GM18873 (cell line): ENCODE data around the gene STK26.
"Not testable (repeated sequence)": the region's sequence is repeated elsewhere in the genome, so short reads cannot be mapped to it uniquely, and the experiment has no call there.

Source experiments
- ATAC-seq: cut with Tn5 transposase; IDR thresholded peaks from one replicate; pipeline ENCODE4 v1.9.1; 2021; ENCODE audit warnings: mild to moderate bottlenecking, moderate library complexity, moderate number of reproducible peaks; ENCODE audit not compliant: unreplicated experiment, low FRiP score

STK26 gene

GRCh38 chrX:132034648-132035047 lies 11.5 kb downstream of the STK26 start:
- ATAC-seq, result peak; percentile 46

- ATAC-seq, result no peak
Measured at GRCh38 chrX:132037479-132037993, 14.4 kb downstream of the STK26 start.

- no peak for ATAC-seq
Measured at GRCh38 chrX:132040066-132040465, 17.0 kb downstream of the STK26 start.

GRCh38 chrX:132041015-132041414 lies 17.9 kb downstream of the STK26 start:
- no peak for ATAC-seq

GRCh38 chrX:132043977-132044376 lies 20.9 kb downstream of the STK26 start:
- no peak for ATAC-seq

DNA sequence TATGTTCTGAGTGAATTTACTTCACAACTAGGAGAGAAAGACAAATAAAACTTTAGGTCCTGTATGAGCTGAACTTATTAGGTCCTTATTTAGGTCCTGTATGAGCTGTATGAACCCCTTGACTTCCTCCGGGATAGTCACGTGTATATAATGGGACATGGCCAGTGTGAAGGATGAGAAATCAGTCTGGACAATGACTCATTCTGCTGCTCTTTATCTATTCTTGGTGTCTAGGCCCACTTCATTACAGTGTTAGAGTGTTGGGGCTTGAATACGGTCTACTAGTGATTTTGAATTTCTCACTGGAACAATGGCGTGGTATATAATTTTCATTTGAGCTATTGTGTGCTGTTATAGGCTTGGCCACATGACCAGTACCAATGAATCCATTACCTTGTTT lies 21.9 kb downstream of the STK26 start:
- ATAC-seq, result no peak

DNA sequence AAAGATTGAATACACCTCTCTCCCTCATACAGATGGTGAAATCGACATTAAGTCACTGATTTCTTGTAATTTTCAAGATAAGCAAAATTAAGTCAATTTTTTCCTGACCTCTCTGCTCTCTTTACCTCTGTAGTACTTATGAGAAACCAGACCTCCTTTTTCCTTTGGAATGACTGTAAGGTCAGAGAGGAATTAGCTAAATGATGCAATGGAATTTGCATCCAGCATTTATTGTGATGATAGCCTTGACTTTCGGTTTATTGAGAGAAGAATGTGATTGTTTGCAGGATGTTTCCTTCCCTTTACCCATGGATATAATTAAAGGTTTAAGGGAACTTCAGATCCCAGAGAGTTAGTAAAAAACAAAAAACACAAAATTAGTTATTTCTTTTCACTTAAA lies 22.4 kb downstream of the STK26 start:
- no peak for ATAC-seq

GRCh38 chrX:132046533-132046932 lies 23.4 kb downstream of the STK26 start:
- ATAC-seq, result no peak

GRCh38 chrX:132051778-132052177 lies 28.7 kb downstream of the STK26 start:
- ATAC-seq, result not testable (repeated sequence)

GRCh38 chrX:132058050-132058449 lies 34.9 kb downstream of the STK26 start:
- no peak for ATAC-seq

DNA sequence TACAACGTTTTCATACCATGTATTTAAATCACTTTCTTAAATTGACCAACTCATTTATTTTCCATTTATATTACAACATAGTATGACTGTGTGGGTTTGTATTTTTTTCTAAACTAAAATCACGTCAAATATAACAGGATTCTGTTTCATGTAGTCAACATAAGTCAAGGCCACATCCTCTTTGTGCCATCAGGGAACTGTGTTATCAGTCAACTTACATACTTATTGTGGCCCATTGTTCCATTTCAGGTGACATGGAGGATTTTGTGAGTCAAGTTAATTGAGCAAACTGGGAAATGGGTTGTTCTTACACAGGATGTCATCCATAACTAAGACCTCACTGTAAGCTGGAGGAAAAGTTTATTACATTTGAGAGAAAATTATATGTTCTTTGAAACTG lies 35.9 kb downstream of the STK26 start:
- ATAC-seq, result no peak

DNA sequence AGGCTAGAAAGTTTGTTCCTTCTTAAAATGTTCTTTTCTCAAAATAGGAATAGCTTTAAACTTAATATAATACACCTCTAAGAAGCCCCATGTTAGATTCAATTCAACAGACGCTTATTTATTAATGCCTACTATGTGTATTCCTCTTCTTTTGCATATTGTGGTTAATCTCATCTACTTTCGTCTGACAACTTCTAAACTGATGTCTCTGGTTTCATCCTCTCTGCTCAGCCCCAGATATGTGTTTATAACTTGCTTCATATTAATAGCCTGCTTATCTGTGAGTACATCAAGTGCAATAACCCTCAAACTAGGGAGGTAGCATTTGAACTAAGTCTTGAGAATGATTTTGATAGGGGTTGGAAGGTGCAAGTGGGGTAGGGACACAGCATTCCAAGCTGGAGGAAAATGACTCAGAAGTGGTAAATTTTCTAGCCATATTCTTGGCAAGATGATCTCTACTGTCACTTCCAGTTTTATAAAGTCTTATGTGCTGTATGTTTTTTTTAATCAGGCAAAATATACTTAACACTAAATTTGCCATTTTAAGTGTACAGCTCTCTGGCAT lies 37.0 kb downstream of the STK26 start:
- ATAC-seq, result no peak

GRCh38 chrX:132063334-132063733 lies 40.2 kb downstream of the STK26 start:
- no peak for ATAC-seq

- ATAC-seq, result no peak
Measured at GRCh38 chrX:132063862-132064261, 40.8 kb downstream of the STK26 start.

DNA sequence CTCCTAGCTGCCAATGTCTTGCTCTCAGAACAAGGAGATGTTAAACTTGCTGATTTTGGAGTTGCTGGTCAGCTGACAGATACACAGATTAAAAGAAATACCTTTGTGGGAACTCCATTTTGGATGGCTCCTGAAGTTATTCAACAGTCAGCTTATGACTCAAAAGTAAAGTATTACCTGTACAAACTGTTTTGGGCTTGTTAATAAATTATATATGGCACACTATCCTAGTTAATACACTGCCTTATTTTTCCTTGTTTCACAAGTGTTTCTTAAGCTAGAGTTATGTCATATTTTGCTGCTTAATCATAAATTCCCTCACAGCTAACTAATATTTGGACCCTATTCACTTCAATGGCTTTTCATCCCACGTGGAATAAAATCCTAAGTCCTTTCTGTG lies 45.3 kb downstream of the STK26 start:
- ATAC-seq, result no peak

DNA sequence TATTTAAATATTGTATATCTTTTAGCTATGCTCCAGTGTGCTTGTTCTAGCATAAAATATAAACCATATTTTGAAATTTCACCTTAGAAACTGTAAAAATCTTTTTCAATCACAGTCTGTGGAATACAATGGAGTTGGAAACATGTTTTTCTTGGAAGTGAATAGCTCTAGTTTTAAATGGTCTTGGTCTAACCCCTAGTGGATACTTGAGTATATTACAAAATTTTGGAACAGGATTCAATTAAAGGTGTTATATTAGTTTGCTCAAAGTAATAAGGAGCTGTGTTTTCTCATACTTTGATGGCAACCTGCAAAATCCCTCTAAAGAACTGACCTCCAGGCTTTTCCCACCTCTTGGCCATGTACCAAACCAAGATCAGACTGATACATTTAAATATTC lies 48.2 kb downstream of the STK26 start:
- no peak for ATAC-seq

DNA sequence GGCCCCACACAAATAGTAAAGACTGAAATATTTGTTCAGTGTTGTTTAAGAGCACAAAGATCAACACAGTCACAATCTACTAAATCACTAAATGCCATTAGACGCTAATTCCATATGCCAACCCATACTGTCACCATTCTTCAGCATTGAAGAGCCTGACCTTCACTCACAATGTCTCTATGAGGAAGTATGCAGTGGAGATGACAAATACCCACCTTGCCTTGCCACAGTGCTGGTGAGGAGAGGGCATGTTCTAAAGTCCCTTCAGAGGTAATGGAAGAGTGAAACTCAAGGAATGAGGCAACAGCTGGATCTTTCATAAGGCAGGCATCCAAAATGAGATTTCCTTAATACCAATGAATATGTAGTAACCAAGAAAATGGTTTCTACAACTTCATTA lies 54.3 kb downstream of the STK26 start:
- ATAC-seq, result no peak

- ATAC-seq, result no peak
Measured at GRCh38 chrX:132077912-132078311, 54.8 kb downstream of the STK26 start.

DNA sequence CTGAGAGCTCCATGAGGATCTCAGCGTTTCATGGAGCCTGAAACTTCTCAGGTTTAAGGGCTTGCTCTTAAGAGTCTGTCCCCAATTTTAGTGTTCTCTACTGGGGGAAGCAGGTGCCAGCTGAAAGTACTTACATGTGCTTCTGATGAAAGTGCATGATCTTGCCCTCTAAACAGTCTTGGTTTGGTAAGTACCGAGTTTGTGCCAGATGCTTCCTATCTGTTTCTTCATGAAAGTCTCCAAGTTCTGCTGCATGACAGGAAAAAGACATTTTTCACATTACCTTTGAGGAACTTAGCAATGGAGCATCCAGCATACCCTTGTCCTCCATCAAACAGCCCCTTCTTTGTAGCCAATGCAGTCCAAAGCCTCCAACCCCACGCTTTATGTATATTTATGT lies 62.7 kb downstream of the STK26 start:
- no peak for ATAC-seq

GRCh38 chrX:132086672-132087071 lies 63.6 kb downstream of the STK26 start:
- no peak for ATAC-seq

GRCh38 chrX:132088864-132089263 lies 65.8 kb downstream of the STK26 start:
- ATAC-seq, result no peak

- ATAC-seq, result no peak
Measured at GRCh38 chrX:132090403-132091159, 67.5 kb downstream of the STK26 start.
